ENCODE results near the gene CFAP74. TPM values are rescaled to one million over a fixed set of nuclear protein-coding genes. Genes with fewer than 3 reads are reported as not detected.

Gene CFAP74
- total RNA-seq, 1 experiment from 2014 or later = not detected

DNA sequence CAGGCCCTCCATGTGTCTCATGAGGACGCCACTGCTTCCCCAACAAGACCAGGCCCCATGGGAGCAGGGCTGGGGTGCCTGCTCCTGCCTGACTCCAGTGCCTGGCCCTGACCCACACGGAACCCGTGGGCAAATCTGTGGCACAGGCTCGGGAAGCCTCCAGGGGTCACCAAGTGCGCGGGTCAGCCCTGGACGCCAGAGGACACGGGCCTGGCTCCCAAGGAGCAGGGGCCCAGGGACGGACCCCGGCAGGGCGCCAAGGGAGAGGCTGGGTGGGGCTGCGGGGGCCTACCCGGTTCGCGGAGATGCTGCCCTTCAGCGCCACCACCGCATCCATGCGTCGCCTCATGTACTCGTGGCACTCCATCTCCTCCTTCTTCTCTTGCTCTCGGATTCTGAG lies 31.9 kb downstream of the CFAP74 start:
- intact Hi-C loops (cut with micrococcal nuclease; ENCODE audit: unreplicated experiment) = no loop called here
- no peaks in the 10 kb centered on the region for H3K27me3 ChIP-seq (replicated peaks; ENCODE audit: control insufficient read depth, insufficient read depth, low read length)
- CTCF ChIA-PET = no interaction called here
- no peak overlapping the region for H3K4me3 ChIP-seq (ENCODE audit: low read depth, low read length)
- H3K9me3 Mint-ChIP-seq (ENCODE audit: unreplicated experiment) = no peaks in the 10 kb centered on the region
- no peaks in the 10 kb centered on the region for H3K36me3 ChIP-seq (ENCODE audit: control insufficient read depth, insufficient read depth, low read length)
- no peaks in the 10 kb centered on the region for H3K4me1 Mint-ChIP-seq (ENCODE audit: low read depth, unreplicated experiment)
- TF ChIP-seq, protein P1, sequence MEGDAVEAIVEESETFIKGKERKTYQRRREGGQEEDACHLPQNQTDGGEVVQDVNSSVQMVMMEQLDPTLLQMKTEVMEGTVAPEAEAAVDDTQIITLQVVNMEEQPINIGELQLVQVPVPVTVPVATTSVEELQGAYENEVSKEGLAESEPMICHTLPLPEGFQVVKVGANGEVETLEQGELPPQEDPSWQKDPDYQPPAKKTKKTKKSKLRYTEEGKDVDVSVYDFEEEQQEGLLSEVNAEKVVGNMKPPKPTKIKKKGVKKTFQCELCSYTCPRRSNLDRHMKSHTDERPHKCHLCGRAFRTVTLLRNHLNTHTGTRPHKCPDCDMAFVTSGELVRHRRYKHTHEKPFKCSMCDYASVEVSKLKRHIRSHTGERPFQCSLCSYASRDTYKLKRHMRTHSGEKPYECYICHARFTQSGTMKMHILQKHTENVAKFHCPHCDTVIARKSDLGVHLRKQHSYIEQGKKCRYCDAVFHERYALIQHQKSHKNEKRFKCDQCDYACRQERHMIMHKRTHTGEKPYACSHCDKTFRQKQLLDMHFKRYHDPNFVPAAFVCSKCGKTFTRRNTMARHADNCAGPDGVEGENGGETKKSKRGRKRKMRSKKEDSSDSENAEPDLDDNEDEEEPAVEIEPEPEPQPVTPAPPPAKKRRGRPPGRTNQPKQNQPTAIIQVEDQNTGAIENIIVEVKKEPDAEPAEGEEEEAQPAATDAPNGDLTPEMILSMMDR (IDR thresholded peaks at IDR 0.05; ENCODE audit: insufficient read depth in 1 of 2, low read depth in 1 of 2, low read length in 1 of 2, severe bottlenecking in 1 of 2, unreplicated experiment in 1 of 2) = no peak
- no peaks in the 10 kb centered on the region for H3K4me1 ChIP-seq
- no peaks in the 10 kb centered on the region for H3K36me3 Mint-ChIP-seq (ENCODE audit: insufficient read depth, unreplicated experiment)
- no peak for DNase-seq
- no TSS peak for BruUV-seq (replicated peaks)
- POLR2A ChIA-PET = no interaction called here
- no peaks in the 10 kb centered on the region for H3K9me3 ChIP-seq
- H3K27ac Mint-ChIP-seq (ENCODE audit: unreplicated experiment) = no peak overlapping the region
- no peak overlapping the region for H3K4me3 Mint-ChIP-seq (ENCODE audit: unreplicated experiment)
- H3K27me3 Mint-ChIP-seq (ENCODE audit: insufficient read depth, unreplicated experiment) = peaks cover 8% of the 10 kb centered on the region

DNA sequence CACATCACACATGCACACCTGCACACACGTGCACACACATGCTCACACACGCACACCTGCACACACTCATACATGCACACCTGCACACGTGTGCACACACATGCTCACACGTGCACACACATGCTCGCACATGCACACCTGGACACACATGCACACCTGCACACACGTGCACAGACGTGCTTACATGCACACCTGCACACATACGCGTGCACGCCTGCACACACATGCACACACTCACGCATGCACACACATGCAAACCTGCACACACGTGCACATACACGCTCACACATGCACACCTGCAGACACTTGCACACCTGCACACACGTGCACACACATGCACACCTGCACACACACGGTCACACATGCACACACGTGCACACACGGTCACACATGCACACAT lies 32.6 kb downstream of the CFAP74 start:
- Mint-ChIP-seq H3K4me3 (ENCODE audit: unreplicated experiment) (no peak overlapping the region), H3K27me3 (ENCODE audit: insufficient read depth, unreplicated experiment) (peaks cover 5% of the 10 kb centered on the region), H3K4me1 (ENCODE audit: low read depth, unreplicated experiment) (no peaks in the 10 kb centered on the region), H3K9me3 (ENCODE audit: unreplicated experiment) (no peaks in the 10 kb centered on the region), H3K36me3 (ENCODE audit: insufficient read depth, unreplicated experiment) (no peaks in the 10 kb centered on the region), H3K27ac (ENCODE audit: unreplicated experiment) (no peak overlapping the region)
- H3K9me3 ChIP-seq = no peaks in the 10 kb centered on the region
- H3K4me3 ChIP-seq (ENCODE audit: low read depth, low read length) = no peak overlapping the region
- H3K36me3 ChIP-seq (ENCODE audit: control insufficient read depth, insufficient read depth, low read length) = no peaks in the 10 kb centered on the region
- POLR2A ChIA-PET = no interaction called here
- no peaks in the 10 kb centered on the region for H3K27me3 ChIP-seq (replicated peaks; ENCODE audit: control insufficient read depth, insufficient read depth, low read length)
- CTCF ChIA-PET = no interaction called here
- H3K4me1 ChIP-seq = no peaks in the 10 kb centered on the region
- BruUV-seq (replicated peaks) = no TSS peak
- intact Hi-C loops (cut with micrococcal nuclease; ENCODE audit: unreplicated experiment) = no loop called here
- TF ChIP-seq, protein P1 (IDR thresholded peaks at IDR 0.05; ENCODE audit: insufficient read depth in 1 of 2, low read depth in 1 of 2, low read length in 1 of 2, severe bottlenecking in 1 of 2, unreplicated experiment in 1 of 2) = no peak
- no peak for DNase-seq

DNA sequence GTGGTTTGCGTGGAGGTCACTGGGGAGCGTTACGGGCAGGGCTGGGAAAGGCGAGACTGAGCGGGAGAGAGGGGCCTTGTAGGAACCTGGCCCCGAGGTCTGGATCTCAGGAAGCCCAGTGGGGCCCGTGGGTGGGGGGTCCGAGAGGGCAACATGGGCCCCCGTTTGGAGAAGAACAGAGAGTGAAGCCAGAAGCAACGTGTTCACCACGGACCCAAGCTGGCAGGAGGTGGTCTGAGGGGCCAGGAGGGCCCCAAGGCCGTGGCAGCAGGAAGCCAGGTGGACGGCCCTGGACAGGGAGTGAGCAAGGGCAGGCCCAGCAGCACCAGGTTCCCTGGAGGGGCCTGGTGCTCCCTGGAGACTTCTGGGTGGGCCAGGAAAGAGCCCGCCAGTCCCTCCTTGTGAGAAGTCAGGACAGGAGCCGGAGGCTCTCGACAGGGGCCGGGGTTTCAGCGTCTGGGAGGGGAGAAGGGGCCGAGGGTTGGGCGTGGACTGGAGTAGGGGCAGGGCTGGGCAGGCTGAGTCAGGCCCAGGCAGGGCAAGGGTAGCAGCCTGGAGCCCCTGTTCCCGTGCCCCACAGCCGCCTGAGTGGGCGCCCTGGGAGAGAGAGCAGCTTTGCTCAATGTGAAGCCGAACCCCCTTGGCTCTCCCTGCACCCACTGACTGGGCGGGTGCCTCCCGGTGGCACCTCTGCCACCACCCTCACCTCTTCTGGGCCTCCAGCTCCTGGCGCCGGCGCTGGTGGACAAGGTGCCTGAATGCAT lies 33.5 kb downstream of the CFAP74 start:
- DNase-seq = no peak
- Histone ChIP-seq H3K27me3 (replicated peaks; ENCODE audit: control insufficient read depth, insufficient read depth, low read length) (no peaks in the 10 kb centered on the region), H3K4me1 (no peaks in the 10 kb centered on the region), H3K4me3 (ENCODE audit: low read depth, low read length) (no peak overlapping the region), H3K9me3 (no peaks in the 10 kb centered on the region), H3K36me3 (ENCODE audit: control insufficient read depth, insufficient read depth, low read length) (no peaks in the 10 kb centered on the region)
- TF ChIP-seq, protein P1 (IDR thresholded peaks at IDR 0.05; ENCODE audit: insufficient read depth in 1 of 2, low read depth in 1 of 2, low read length in 1 of 2, severe bottlenecking in 1 of 2, unreplicated experiment in 1 of 2) = no peak
- no peaks in the 10 kb centered on the region for H3K4me1 Mint-ChIP-seq (ENCODE audit: low read depth, unreplicated experiment)
- no peaks in the 10 kb centered on the region for H3K9me3 Mint-ChIP-seq (ENCODE audit: unreplicated experiment)
- no TSS peak for BruUV-seq (replicated peaks)
- no peak overlapping the region for H3K4me3 Mint-ChIP-seq (ENCODE audit: unreplicated experiment)
- no peak overlapping the region for H3K27ac Mint-ChIP-seq (ENCODE audit: unreplicated experiment)
- no peaks in the 10 kb centered on the region for H3K36me3 Mint-ChIP-seq (ENCODE audit: insufficient read depth, unreplicated experiment)
- CTCF ChIA-PET = no interaction called here
- POLR2A ChIA-PET = no interaction called here
- peaks cover 5% of the 10 kb centered on the region for H3K27me3 Mint-ChIP-seq (ENCODE audit: insufficient read depth, unreplicated experiment)
- intact Hi-C loops (cut with micrococcal nuclease; ENCODE audit: unreplicated experiment) = no loop called here

Measured in Caco-2 (cell line).